HS-5 (cell line): ENCODE results near the gene ARHGAP23.

Experiments
- DNase-seq: peaks from one replicate; pipeline ENCODE4 v3.0.0-alpha.2; 2012; ENCODE audit warnings: low read depth

Gene ARHGAP23

GRCh38 chr17:38428112-38428642 is at the start of gene ARHGAP23:
TSS of gene ARHGAP23 (plus strand) at chr17:38428464. CDS start at chr17:38428486, 22 bp downstream.
- no peak for DNase-seq

GRCh38 chr17:38379448-38379847 is 48.8 kb upstream of the ARHGAP23 start:
- DNase-seq: no peak

GRCh38 chr17:38395090-38395489 is 33.2 kb upstream of the ARHGAP23 start:
- DNase-seq: no peak

GRCh38 chr17:38397227-38397626 is 31.0 kb upstream of the ARHGAP23 start:
- no peak for DNase-seq

- no peak for DNase-seq
Measured at GRCh38 chr17:38400286-38400685, 28.0 kb upstream of the ARHGAP23 start.

GRCh38 chr17:38401459-38401858 is 26.8 kb upstream of the ARHGAP23 start:
- no peak for DNase-seq

- DNase-seq: no peak
Measured at GRCh38 chr17:38402897-38403296, 25.4 kb upstream of the ARHGAP23 start.

GRCh38 chr17:38403491-38403890 is 24.8 kb upstream of the ARHGAP23 start:
- DNase-seq: no peak

GRCh38 chr17:38404174-38404943 is 23.9 kb upstream of the ARHGAP23 start:
- no peak for DNase-seq

- DNase-seq: no peak
Measured at GRCh38 chr17:38405654-38406053, 22.6 kb upstream of the ARHGAP23 start.

GRCh38 chr17:38410201-38410600 is 18.1 kb upstream of the ARHGAP23 start:
- no peak for DNase-seq

GRCh38 chr17:38415250-38416194 is 12.7 kb upstream of the ARHGAP23 start:
- DNase-seq: no peak

GRCh38 chr17:38416840-38417209 is 11.4 kb upstream of the ARHGAP23 start:
- no peak for DNase-seq

- no peak for DNase-seq
Measured at GRCh38 chr17:38417210-38417951, 10.9 kb upstream of the ARHGAP23 start.

- DNase-seq: no peak
Measured at GRCh38 chr17:38418062-38418692, 10.1 kb upstream of the ARHGAP23 start.

GRCh38 chr17:38418693-38419507 is 9.4 kb upstream of the ARHGAP23 start:
- DNase-seq: no peak

GRCh38 chr17:38419508-38419981 is 8.7 kb upstream of the ARHGAP23 start:
- DNase-seq: no peak

GRCh38 chr17:38420518-38420917 is 7.7 kb upstream of the ARHGAP23 start:
- no peak for DNase-seq

GRCh38 chr17:38421171-38421841 is 7.0 kb upstream of the ARHGAP23 start:
- no peak for DNase-seq
